22Rv1 (cell line): ENCODE results near the gene KLK8.

Experiments used
- CTCF ChIP-seq: fragments of 450-650 bp; IDR thresholded peaks from 2 replicates; pipeline ENCODE4 v1.5.1; 2017; ENCODE audit warnings: mild to moderate bottlenecking
- ZFX ChIP-seq: fragments of 450-650 bp; IDR thresholded peaks from 2 replicates; pipeline ENCODE4 v1.6.1; 2017; ENCODE audit warnings: antibody characterized with exemption, borderline replicate concordance

- TF ChIP-seq CTCF (no peak), ZFX (no peak)
These were observed 17.5 kb upstream of the KLK8 start for GRCh38 chr19:51018745-51019543.
